DMS79 (cell line): ENCODE measurements around the gene TUBA3D.
A peak's percentile ranks its signal among the peaks of the same experiment; 100 is the strongest.
"Not testable (repeated sequence)": the region's sequence is repeated elsewhere in the genome, so short reads cannot be mapped to it uniquely, and the experiment has no call there.

ENCODE experiments used
- DNase-seq: peaks from one replicate; lab custom pipeline; 2025; lab: John Stamatoyannopoulos, UW

TUBA3D gene

GRCh38 chr2:131483981-131484820, 8.3 kb downstream of the TUBA3D start:
- DNase-seq: not testable (repeated sequence)

- not testable (repeated sequence) for DNase-seq
These were observed 9.1 kb downstream of the TUBA3D start for GRCh38 chr2:131484906-131485460.

- DNase-seq: not testable (repeated sequence)
These were observed 10.4 kb downstream of the TUBA3D start for GRCh38 chr2:131486201-131486902.

- DNase-seq: peak; percentile 56
These were observed 12.6 kb downstream of the TUBA3D start for GRCh38 chr2:131488306-131489205.

GRCh38 chr2:131490616-131491468, 14.9 kb downstream of the TUBA3D start:
- peak; percentile 17 for DNase-seq

GRCh38 chr2:131491469-131491836, 15.5 kb downstream of the TUBA3D start:
- peak; percentile 30 for DNase-seq

- not testable (repeated sequence) for DNase-seq
These were observed 16.1 kb downstream of the TUBA3D start, which contains the start of gene MZT2A for GRCh38 chr2:131492015-131492417. Gene MZT2A, minus strand, starts transcription at chr2:131492397. Its CDS starts 21 bp downstream, at chr2:131492376.

DNA sequence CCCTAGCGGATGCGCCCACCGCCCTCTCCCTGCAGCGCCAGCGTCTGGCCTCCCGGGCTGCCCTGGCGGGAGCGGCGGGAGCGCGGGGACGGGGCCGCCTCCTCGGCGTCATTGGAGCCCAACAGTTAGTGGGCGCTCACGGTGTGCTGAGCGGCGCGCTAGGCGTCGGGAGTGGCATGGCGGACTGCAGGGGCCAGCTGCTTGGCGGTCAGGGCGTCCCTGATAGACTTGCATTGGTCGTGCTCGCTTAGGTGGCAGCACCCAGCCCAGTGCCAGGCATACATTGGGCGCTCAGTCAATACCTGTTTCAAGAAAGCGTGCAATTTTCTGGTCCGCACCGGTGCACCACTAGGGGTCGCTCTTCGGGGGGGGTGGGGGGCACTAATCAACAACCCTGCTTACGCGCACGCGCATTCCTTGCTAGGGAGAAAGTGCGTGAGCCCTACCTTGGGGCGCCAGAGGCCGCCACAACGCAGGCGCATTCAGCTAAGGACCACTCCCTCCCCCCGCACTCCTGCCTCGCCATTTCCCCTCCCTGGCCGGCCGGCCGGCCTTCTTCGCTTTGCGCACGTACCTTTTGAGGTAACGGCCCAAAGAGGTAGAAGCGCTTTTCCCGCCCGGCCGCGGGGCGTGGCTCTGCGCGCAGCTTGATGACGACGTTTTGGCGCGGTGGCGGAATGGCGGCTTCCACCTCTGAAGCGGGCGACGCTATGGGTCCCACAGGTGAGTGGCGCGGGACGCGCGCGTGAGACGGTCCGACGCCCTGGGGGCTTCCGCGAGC, 16.7 kb downstream of the TUBA3D start:
- DNase-seq: peak; percentile 94

DNA sequence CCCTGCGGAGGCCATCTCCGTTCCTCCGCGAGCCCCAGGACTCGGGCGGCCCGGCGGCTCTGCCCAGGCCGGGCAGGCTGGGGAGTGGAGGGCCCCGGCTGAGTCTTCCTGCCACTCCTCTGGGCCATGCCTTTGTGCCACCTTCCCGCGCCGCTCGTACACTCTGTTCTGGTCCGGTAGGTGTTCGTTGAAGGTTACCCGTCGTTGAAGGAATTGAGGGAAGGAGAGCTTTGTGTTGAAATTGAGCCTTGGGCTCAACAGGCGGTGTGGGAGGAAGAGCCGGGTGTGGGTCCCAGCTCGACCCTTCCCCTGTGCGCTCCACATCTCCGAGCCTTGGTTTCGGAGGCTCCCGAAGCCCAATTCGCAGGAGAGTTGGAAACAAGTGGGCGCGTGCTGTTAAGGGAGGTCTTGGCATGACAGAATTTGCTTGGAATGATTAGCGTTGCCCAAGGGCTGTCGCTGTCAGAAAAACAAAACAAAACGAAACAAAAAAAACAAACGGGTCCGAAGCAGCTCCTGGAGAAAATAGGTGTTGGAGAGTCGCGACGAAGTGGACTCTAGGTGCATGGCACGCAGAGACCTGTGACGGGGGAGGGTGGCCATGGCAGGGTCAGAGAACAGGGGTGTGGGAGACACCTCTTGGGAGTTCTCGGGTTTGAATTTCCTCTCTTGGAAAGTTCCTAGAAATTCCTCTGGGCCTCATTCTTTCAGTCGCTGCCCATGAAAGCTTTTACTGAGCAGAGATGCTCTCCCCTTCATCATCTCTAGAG, 17.5 kb downstream of the TUBA3D start:
- no peak for DNase-seq

DNA sequence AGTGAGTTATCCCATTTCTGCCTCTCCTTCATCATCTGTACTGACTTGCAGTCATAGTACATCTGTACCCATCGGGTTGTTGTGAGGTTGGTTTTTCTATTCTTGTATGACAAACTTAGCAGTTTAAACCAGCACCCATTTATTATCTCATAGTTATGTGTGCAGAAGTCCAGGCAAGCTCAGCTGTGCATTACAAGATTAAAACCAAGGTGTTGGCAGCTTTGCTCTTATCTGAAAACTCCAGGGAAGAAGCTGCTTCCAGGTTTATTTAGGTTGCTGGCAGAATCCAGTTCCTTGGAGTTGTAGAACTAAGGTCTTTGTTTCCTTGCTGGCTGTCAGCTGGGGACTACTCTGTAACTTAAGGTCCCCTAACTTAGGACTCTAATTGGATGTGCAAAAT, 19.6 kb downstream of the TUBA3D start:
- not testable (repeated sequence) for DNase-seq

DNA sequence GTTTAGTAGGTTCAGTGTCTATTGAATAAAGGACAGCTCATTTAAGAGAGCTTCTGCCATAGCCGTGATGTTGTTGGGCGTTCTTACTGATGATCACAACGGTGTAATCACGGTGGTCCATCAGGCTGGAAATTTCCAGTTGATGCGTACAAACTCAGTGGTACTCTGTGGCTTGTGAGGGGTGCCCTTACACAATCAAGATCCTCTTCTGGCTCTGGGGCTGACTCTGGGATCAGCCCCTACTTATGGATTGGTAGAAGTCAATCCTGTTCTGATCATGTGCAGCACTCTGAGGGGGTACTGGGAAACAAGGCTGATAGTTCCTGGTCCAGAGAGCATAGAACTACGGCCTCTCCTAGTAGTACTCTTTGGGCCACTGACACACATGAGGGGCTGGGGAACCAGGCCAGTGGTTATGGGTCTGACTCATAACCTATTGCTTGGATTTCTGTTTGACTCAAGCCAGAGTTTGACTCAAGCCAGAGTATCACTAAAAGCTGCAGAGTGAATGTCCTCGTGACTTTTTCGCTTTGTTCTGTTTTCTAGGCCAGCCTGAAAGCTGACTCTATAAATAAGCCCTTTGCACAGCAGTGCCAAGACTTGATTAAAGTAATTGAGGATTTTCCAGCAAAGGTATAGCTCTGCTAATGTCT, 22.5 kb downstream of the TUBA3D start:
- DNase-seq: not testable (repeated sequence)

- DNase-seq: not testable (repeated sequence)
These were observed 27.7 kb downstream of the TUBA3D start for GRCh38 chr2:131503587-131503986.

- DNase-seq: not testable (repeated sequence)
These were observed 28.3 kb downstream of the TUBA3D start for GRCh38 chr2:131504082-131504750.

- DNase-seq: no peak
These were observed 33.7 kb downstream of the TUBA3D start for GRCh38 chr2:131509615-131510014.

GRCh38 chr2:131511291-131511968, 35.5 kb downstream of the TUBA3D start:
- not testable (repeated sequence) for DNase-seq

DNA sequence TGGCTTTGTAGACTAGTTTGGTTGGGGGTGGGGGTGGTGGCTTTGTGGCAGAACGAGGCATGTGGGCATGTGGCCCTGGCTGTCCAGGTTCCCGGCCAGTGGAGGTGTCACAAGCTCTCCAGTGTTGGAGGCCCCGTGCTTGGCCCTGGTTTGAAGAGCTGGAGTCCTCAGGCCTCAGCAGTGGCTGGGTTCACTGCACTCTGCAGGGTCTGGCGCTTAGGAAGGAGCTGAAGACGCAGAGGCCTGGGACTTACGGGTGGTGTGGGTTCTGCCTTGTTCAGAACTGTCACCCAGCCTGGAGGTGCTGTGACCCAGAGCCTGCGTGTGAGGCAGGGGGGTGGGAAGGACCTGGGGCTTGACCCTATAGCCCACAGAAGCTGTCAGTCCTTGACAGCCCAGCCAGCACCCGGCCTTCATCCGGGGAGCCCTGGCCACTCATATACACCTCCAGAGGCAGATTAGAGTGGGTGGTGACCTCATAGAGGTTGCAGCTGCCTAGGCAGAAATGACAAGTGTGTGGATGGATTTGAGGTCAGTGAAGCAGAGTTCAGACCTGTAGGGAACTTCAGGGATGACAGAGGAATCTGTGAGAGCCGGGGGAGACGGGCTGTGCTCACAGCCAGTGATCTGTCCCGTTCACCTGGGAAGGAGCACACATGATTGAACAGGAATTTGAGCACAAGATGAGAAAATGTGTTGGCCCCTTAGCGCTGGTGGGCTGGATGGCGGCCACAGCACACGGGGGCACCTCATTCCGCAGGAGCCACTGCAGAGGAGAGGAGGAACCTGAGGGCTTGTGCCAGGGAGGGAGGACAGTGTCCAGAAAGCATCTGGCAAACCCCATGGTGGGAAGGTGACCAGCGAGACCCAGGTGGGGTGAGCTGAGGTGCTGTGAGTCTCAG, 36.3 kb downstream of the TUBA3D start:
- DNase-seq: not testable (repeated sequence)
